WTC11 (cell line): ENCODE results near the gene DHX8.

Source experiments
- ETV6 ChIP-seq: sonication (generic); formaldehyde crosslinking; IDR thresholded peaks from 2 replicates; pipeline ENCODE4 v1.8.1; 2022; ENCODE audit warnings: mild to moderate bottlenecking, missing genetic modification reagents
- NR2C2 ChIP-seq: sonication (generic); formaldehyde crosslinking; IDR thresholded peaks from 2 replicates; pipeline ENCODE4 v1.8.0; 2022; ENCODE audit warnings: mild to moderate bottlenecking, missing genetic modification reagents

DNA sequence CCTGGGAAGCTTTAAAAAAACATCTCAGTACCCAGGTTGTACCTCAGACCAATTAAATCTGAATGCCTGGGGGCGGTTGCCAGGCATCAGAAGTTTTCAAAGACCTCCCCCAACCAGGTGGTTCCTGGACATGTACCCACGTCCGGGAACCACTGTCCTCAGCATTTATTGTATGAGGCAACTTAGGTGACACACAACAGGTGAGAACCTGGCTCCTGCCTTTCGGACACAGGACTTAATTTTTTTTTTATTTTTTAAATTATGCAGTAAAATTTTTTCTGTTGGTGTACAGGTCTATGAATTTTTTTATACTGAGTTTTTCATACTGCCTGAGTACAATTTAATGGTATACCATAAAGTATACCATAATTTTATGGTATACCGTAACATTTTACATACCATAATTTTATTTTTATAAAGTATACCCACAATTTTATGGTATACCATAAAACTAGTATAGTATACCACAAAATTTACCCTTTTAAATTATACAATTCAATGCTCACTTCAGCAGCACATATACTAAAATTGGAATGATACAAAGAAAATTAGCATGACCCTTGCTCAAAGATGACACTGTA is 38.7 kb upstream of the DHX8 start:
- TF ChIP-seq NR2C2 (CRISPR knock-in tag) (no peak), ETV6 (CRISPR knock-in tag) (no peak)
